ENCODE results near the gene ERCC1.

DNA sequence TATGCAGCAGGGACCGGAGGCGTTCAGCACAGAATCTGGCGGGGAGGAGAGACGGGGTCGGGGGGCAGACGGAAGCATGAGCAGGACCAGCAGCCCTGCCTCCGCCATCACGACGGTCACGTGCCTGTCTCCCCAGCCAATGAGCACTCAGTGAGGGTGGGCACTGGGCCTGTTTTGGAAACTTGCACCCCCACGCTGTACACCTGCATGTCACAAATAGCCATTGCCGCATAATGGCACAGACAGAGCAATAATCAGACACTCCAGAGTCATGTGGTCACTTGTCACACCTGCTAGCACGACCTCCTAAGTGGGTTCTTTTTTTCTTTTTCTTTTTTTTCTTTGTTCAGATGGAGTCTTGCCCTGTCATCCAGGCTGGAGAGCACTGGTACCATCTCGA, 62.1 kb downstream of the ERCC1 start:
- TF ChIP-seq, protein P1, sequence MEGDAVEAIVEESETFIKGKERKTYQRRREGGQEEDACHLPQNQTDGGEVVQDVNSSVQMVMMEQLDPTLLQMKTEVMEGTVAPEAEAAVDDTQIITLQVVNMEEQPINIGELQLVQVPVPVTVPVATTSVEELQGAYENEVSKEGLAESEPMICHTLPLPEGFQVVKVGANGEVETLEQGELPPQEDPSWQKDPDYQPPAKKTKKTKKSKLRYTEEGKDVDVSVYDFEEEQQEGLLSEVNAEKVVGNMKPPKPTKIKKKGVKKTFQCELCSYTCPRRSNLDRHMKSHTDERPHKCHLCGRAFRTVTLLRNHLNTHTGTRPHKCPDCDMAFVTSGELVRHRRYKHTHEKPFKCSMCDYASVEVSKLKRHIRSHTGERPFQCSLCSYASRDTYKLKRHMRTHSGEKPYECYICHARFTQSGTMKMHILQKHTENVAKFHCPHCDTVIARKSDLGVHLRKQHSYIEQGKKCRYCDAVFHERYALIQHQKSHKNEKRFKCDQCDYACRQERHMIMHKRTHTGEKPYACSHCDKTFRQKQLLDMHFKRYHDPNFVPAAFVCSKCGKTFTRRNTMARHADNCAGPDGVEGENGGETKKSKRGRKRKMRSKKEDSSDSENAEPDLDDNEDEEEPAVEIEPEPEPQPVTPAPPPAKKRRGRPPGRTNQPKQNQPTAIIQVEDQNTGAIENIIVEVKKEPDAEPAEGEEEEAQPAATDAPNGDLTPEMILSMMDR (IDR thresholded peaks at IDR 0.05) = no peak
- TF ChIP-seq POLR2AphosphoS5 (IDR thresholded peaks at IDR 0.05) = no peak

All from breast epithelium (tissue), 3 donors.